Endodermal cell (in vitro differentiated cells): ENCODE measurements around the gene PTGER3. TPM values are rescaled to one million over a fixed set of nuclear protein-coding genes. Genes with fewer than 3 reads are reported as not detected.
"Not testable (repeated sequence)": the region's sequence is repeated elsewhere in the genome, so short reads cannot be mapped to it uniquely, and the experiment has no call there.

Experiments used
- DNase-seq: peaks from one replicate; pipeline ENCODE4 v3.0.0-alpha.2; 2017
- H3K27ac ChIP-seq: 2 replicates; pipeline ENCODE4 v1.5.1; 2013; ENCODE audit warnings: mild to moderate bottlenecking, low read depth, low read length, moderate library complexity
- H3K27me3 ChIP-seq: 2 replicates; pipeline ENCODE4 v1.6.1; 2013; ENCODE audit warnings: mild to moderate bottlenecking, low read length, moderate library complexity; ENCODE audit not compliant: insufficient read depth, control insufficient read depth, poor library complexity, severe bottlenecking
- H3K36me3 ChIP-seq: 2 replicates; pipeline ENCODE4 v1.7.0; 2013; ENCODE audit warnings: mild to moderate bottlenecking, low read length, moderate library complexity; ENCODE audit not compliant: control insufficient read depth, insufficient read depth
- H3K4me1 ChIP-seq: one replicate; pipeline ENCODE4 v1.7.0; 2013; ENCODE audit warnings: low read length; ENCODE audit not compliant: control insufficient read depth, insufficient read depth
- H3K4me3 ChIP-seq: 2 replicates; pipeline ENCODE4 v1.5.1; 2013; ENCODE audit warnings: mild to moderate bottlenecking, low read length, moderate library complexity
- H3K9ac ChIP-seq: 2 replicates; pipeline ENCODE4 v1.6.1; 2013; ENCODE audit warnings: mild to moderate bottlenecking, low read length, moderate library complexity; ENCODE audit not compliant: poor library complexity, severe bottlenecking; ENCODE audit errors: extremely low read depth
- H3K9me3 ChIP-seq: 2 replicates; pipeline ENCODE4 v1.6.1; 2013; ENCODE audit warnings: mild to moderate bottlenecking, low read length, moderate library complexity; ENCODE audit not compliant: control insufficient read depth
- H3K27ac Mint-ChIP-seq: 2 replicates; pipeline ENCODE4 v1.8.0; 2020; ENCODE audit warnings: mixed read lengths
- H3K27me3 Mint-ChIP-seq: 2 replicates; pipeline ENCODE4 v1.8.0; 2021; ENCODE audit warnings: mild to moderate bottlenecking, mixed read lengths; ENCODE audit not compliant: insufficient read depth
- H3K36me3 Mint-ChIP-seq: 2 replicates; pipeline ENCODE4 v1.8.0; 2020; ENCODE audit warnings: low read depth, mixed read lengths
- H3K4me1 Mint-ChIP-seq: 2 replicates; pipeline ENCODE4 v1.8.0; 2020; ENCODE audit warnings: mixed read lengths
- H3K4me3 Mint-ChIP-seq: 2 replicates; pipeline ENCODE4 v1.8.0; 2020; ENCODE audit warnings: mild to moderate bottlenecking, moderate library complexity, mixed read lengths
- H3K9me3 Mint-ChIP-seq: 2 replicates; pipeline ENCODE4 v1.8.0; 2020; ENCODE audit warnings: mild to moderate bottlenecking, mixed read lengths
- WGBS, 2 experiments: methylation state at CpG; one replicate each; pipeline versions ENCODE4 v1.1.5 to v1.1.7; 2013; ENCODE audit warnings: missing lambda C conversion rate in 2 of 2, mixed read lengths in 1 of 2; ENCODE audit not compliant: insufficient coverage in 1 of 2, insufficient read length in 1 of 2; 5-methylcytosine and 5-hydroxymethylcytosine counted together
- total RNA-seq, 2 donors: library from RNA; stranded (reverse); fragmentation: NEBNext Ultra II Directional in 1 of 2; extraction: Animal tissue kit (Norgen Biotek cat#: 25700) in 1 of 2; gene quantifications; 2 replicates in 1 of 2; 3 replicates in 1 of 2; pipeline ENCODE4 v1.2.1, GENCODE V29; 2021
- TF ChIP-seq, protein P1 (sequence below): fragments of 200-600 bp; sonication (generic); conservative IDR thresholded peaks from 2 replicates; pipeline ENCODE4 v1.5.0; 2021; ENCODE audit warnings: antibody characterized with exemption, mild to moderate bottlenecking

PTGER3 gene
- total RNA-seq, 2 donors from 2014 or later = 0.13 to 0.18 TPM

GRCh38 chr1:70945676-70946075 lies 101.9 kb downstream of the PTGER3 start:
- no peak overlapping the region for H3K27ac ChIP-seq
- H3K4me3 ChIP-seq = no peak overlapping the region
- H3K27ac Mint-ChIP-seq = no peak overlapping the region
- H3K9ac ChIP-seq = no peak overlapping the region
- DNase-seq = no peak
- 100% methylated on average over 2 of the region's 2 CpGs; no CpG with 5 or more reads in 1 of the 2 experiments for WGBS, 2 experiments
- H3K36me3 ChIP-seq = no peaks in the 10 kb centered on the region
- H3K4me3 Mint-ChIP-seq = no peak overlapping the region
- no peaks in the 10 kb centered on the region for H3K27me3 Mint-ChIP-seq
- H3K36me3 Mint-ChIP-seq = no peaks in the 10 kb centered on the region
- TF ChIP-seq, protein P1, sequence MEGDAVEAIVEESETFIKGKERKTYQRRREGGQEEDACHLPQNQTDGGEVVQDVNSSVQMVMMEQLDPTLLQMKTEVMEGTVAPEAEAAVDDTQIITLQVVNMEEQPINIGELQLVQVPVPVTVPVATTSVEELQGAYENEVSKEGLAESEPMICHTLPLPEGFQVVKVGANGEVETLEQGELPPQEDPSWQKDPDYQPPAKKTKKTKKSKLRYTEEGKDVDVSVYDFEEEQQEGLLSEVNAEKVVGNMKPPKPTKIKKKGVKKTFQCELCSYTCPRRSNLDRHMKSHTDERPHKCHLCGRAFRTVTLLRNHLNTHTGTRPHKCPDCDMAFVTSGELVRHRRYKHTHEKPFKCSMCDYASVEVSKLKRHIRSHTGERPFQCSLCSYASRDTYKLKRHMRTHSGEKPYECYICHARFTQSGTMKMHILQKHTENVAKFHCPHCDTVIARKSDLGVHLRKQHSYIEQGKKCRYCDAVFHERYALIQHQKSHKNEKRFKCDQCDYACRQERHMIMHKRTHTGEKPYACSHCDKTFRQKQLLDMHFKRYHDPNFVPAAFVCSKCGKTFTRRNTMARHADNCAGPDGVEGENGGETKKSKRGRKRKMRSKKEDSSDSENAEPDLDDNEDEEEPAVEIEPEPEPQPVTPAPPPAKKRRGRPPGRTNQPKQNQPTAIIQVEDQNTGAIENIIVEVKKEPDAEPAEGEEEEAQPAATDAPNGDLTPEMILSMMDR = no peak
- H3K9me3 ChIP-seq = no peaks in the 10 kb centered on the region
- no peaks in the 10 kb centered on the region for H3K9me3 Mint-ChIP-seq
- no peaks in the 10 kb centered on the region for H3K4me1 Mint-ChIP-seq
- H3K27me3 ChIP-seq = no peaks in the 10 kb centered on the region
- no peaks in the 10 kb centered on the region for H3K4me1 ChIP-seq

DNA sequence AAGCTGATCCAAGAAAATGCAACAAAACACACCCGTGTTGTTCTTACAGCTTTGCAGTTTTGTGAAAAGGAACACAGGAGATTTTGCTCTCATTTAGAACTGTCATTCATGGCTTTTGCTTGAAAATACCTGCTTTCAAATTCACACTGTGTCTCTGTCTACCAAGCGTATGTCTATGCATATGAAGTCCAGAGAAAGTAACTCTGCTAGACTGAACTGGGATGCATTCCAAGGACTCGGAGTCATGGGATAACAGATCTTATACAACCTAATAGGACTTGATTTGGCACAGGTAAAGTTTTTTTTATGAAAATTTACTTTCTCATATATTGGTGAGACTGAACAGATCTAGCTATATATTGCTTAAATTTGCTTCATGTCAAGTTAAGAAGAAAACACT lies 102.4 kb downstream of the PTGER3 start:
- no peaks in the 10 kb centered on the region for H3K27me3 ChIP-seq
- H3K9ac ChIP-seq = no peak overlapping the region
- H3K9me3 Mint-ChIP-seq = peaks cover 4% of the 10 kb centered on the region
- no peaks in the 10 kb centered on the region for H3K4me1 ChIP-seq
- H3K4me3 Mint-ChIP-seq = no peak overlapping the region
- H3K27ac Mint-ChIP-seq = no peak overlapping the region
- no peaks in the 10 kb centered on the region for H3K36me3 ChIP-seq
- no peaks in the 10 kb centered on the region for H3K36me3 Mint-ChIP-seq
- TF ChIP-seq, protein P1 = no peak
- H3K27ac ChIP-seq = no peak overlapping the region
- H3K27me3 Mint-ChIP-seq = no peaks in the 10 kb centered on the region
- H3K9me3 ChIP-seq = no peaks in the 10 kb centered on the region
- no peak for DNase-seq
- H3K4me1 Mint-ChIP-seq = no peaks in the 10 kb centered on the region
- H3K4me3 ChIP-seq = no peak overlapping the region
- 88 to 92% methylated on average over 3 of the region's 3 CpGs for WGBS, 2 experiments

- no peak overlapping the region for H3K9ac ChIP-seq
- peaks cover 26% of the 10 kb centered on the region for H3K9me3 Mint-ChIP-seq
- H3K4me1 ChIP-seq = no peaks in the 10 kb centered on the region
- no peaks in the 10 kb centered on the region for H3K27me3 ChIP-seq
- TF ChIP-seq, protein P1 = no peak
- no peaks in the 10 kb centered on the region for H3K36me3 ChIP-seq
- peaks cover 12% of the 10 kb centered on the region for H3K9me3 ChIP-seq
- no peaks in the 10 kb centered on the region for H3K4me1 Mint-ChIP-seq
- H3K4me3 ChIP-seq = no peak overlapping the region
- no peak overlapping the region for H3K27ac Mint-ChIP-seq
- H3K36me3 Mint-ChIP-seq = no peaks in the 10 kb centered on the region
- no peak overlapping the region for H3K27ac ChIP-seq
- WGBS, 2 experiments = 84% methylated on average over 2 of the region's 2 CpGs; no CpG with 5 or more reads in 1 of the 2 experiments
- no peak overlapping the region for H3K4me3 Mint-ChIP-seq
- no peaks in the 10 kb centered on the region for H3K27me3 Mint-ChIP-seq
- no peak for DNase-seq
These were observed 106.1 kb downstream of the PTGER3 start for GRCh38 chr1:70941563-70941962.

- H3K27me3 ChIP-seq, H3K9ac ChIP-seq, H3K27me3 Mint-ChIP-seq, DNase-seq, H3K27ac Mint-ChIP-seq, H3K4me3 Mint-ChIP-seq, H3K27ac ChIP-seq, H3K36me3 Mint-ChIP-seq, H3K4me1 ChIP-seq, H3K4me1 Mint-ChIP-seq, H3K36me3 ChIP-seq, H3K4me3 ChIP-seq: not testable (repeated sequence)
- 82 to 86% methylated on average over 2 of the region's 2 CpGs for WGBS, 2 experiments
- peaks cover 12% of the 10 kb centered on the region for H3K9me3 ChIP-seq
- peaks cover 26% of the 10 kb centered on the region for H3K9me3 Mint-ChIP-seq
These were observed 107.2 kb downstream of the PTGER3 start for GRCh38 chr1:70940398-70940797.
